Astrocyte of the cerebellum (primary cell): ENCODE results near the gene TTLL10.

Experiments
- DNase-seq: peaks from one replicate; pipeline ENCODE4 v3.0.0-alpha.2; 2011; ENCODE audit warnings: low read depth
- H3K4me3 ChIP-seq: 2 replicates; pipeline ENCODE4 v1.5.1; 2011; ENCODE audit warnings: mild to moderate bottlenecking, low read depth, low read length, moderate library complexity
- CTCF ChIP-seq: IDR thresholded peaks from 2 replicates; pipeline ENCODE4 v1.5.1; 2012; ENCODE audit warnings: low read length, low read depth, moderate library complexity, mild to moderate bottlenecking; ENCODE audit errors: missing control alignments
- in situ Hi-C: cut with HindIII; loops from 2 replicates; pipeline ENCODE4 v1.10.0; 2017; ENCODE audit warnings: low sequenced_read_pairs

TTLL10 gene

GRCh38 chr1:1226566-1227362, 53.1 kb downstream of the TTLL10 start:
- H3K4me3 ChIP-seq, result no peak overlapping the region
- in situ Hi-C loops, result no loop called here
- no peak for TF ChIP-seq CTCF

GRCh38 chr1:1227386-1227785, 53.7 kb downstream of the TTLL10 start:
- in situ Hi-C loops, result no loop called here
- DNase-seq, result no peak

More at GRCh38 chr1:1226566-1227362, 53.1 kb downstream of the TTLL10 start:
- no peak for DNase-seq

DNA sequence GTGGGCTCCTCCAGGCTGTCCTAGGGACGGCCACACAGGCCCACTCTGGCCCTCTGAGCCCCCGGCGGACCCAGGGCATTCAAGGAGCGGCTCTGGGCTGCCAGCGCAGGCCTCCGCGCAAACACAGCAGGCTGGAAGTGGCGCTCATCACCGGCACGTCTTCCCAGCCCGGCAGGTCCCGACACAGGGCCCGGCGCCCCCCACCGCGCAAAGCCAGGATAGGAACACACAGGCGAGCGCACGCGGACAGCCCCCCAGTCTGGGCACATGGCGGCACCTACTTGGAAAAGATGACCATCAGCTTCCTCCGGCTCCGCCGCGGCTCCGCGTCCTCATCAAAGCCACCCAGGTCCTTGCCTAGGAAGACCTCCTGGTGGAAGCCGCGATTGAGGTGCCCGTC, 54.5 kb downstream of the TTLL10 start:
- in situ Hi-C loops, result no loop called here
- DNase-seq, result no peak
- TF ChIP-seq CTCF, result no peak
- no peak overlapping the region for H3K4me3 ChIP-seq

More at GRCh38 chr1:1227386-1227785, 53.7 kb downstream of the TTLL10 start:
- no peak overlapping the region for H3K4me3 ChIP-seq
- TF ChIP-seq CTCF, result no peak

GRCh38 chr1:1228596-1229321, 55.1 kb downstream of the TTLL10 start:
- TF ChIP-seq CTCF, result no peak
- in situ Hi-C loops, result no loop called here
- no peak overlapping the region for H3K4me3 ChIP-seq
- DNase-seq, result no peak

DNA sequence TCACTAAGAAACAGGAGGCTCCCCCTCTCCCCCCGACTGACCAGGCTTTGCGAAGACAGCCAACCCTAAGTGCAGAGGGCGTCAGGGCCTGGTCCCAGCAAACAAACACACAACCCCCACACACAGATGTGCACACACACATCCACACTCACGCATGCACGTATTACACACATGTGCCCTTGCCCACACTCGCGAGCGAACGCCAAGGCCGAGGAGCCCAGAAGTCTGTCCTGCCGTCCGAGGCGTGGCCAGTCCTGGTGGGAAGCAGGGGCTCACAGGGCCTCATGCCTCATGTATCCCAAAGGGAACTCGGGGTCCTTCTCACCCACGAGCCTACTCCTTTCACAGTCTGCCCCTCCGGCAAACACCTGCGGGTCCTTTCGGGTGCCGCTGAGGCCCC, 56.1 kb downstream of the TTLL10 start:
- no peak for TF ChIP-seq CTCF
- in situ Hi-C loops, result no loop called here
- no peak overlapping the region for H3K4me3 ChIP-seq

DNA sequence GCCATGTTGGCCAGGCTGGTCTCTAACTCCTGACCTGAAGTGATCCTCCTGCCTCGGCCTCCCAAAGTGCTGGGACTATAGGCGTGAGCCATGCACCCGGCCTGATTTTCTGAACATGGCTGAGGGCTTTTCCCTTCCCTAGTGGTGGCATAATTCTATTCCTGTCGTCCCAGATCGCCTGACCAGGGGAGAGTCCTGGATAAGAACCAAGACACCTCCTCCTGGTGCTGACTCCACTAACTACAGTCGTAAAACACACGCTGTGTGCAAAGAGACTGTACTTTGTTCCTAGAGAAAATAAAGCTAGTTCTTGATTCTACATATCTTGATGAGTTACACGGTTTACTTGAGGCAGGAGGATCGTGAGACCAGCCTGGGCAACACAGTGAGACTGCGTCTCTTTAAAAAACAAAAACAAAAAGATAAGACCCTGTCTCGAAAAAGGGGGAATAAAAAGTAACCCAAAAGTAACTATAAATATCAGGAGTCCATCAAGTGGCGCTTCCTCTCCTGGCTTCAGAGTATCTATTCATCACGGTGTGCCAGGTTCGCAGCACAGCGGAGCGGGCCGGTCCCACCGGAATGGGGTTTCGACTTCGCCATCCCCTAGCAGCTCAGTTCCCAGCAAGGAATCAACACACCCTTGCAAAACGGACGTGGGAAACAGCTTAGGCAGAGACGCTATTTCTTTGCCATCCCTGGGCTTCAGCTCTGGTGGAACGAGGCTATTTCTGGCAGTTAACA, 57.1 kb downstream of the TTLL10 start:
- peak overlapping the region; percentile 86 for H3K4me3 ChIP-seq
- peak; percentile 23 for DNase-seq
- in situ Hi-C loops, result no loop called here
- peak; percentile 37 for TF ChIP-seq CTCF

More for the DNA sequence above, 56.1 kb downstream of the TTLL10 start:
- DNase-seq, result no peak
